ENCODE measurements around the gene DDX17. TPM values are rescaled to one million over a fixed set of nuclear protein-coding genes. Genes with fewer than 3 reads are reported as not detected.
A peak's percentile ranks its signal among the peaks of the same experiment; 100 is the strongest.

The DDX17 gene
- total and polyA plus RNA-seq, 2 donors (not counting 1 experiment from before 2014, with no cell fraction given) = 325 to 362 TPM

DNA sequence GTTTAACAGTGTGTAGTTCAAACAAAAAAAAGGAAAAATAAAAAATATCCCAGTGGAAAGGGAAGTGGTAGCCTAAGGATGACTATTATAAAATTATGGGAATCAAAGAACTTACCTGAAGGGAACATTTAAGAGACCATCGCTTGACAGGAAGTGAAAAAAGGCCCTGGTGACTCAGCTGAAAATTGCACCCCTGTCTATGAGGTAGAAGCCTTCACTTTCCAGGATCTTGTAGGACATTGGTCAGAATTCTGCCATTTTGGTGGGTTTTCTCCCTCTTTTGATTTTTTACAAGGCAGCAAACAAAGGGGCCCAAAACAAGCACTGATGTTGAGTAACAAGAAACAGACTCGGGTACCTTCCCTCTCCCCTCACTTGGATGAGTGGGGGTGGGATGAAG lies 15.6 kb downstream of the DDX17 start:
- no peak for DNase-seq (ENCODE audit: low read depth in 2 of 2)
- Histone ChIP-seq H3K9me3 (ENCODE audit: control insufficient read depth, insufficient read depth, low read depth, low read length) (no peaks in the 10 kb centered on the region), H3K79me2 (ENCODE audit: control insufficient read depth, insufficient read depth, low read length) (peaks cover 30% of the 10 kb centered on the region), H3K27me3 (ENCODE audit: control insufficient read depth, insufficient read depth, low read length) (no peaks in the 10 kb centered on the region), H3K4me3 (replicated peaks in 1 of 4; ENCODE audit: control extremely low read depth in 1 of 4, insufficient read depth in 1 of 4, low read depth in 3 of 4, low read length in 4 of 4) (no peak overlapping the region), H3K36me3 (ENCODE audit: control insufficient read depth, insufficient read depth, low read length) (peaks cover 31% of the 10 kb centered on the region), H3K9ac (ENCODE audit: insufficient read depth, low read length) (no peak overlapping the region), H3K4me2 (ENCODE audit: extremely low read depth, insufficient read depth, low read length) (no peak overlapping the region), H3K4me1 (ENCODE audit: control insufficient read depth, extremely low read depth, insufficient read depth, low read length) (peaks cover 25% of the 10 kb centered on the region), H3K27ac (ENCODE audit: insufficient read depth, low read length) (peak overlapping the region; percentile 48), H4K20me1 (ENCODE audit: control insufficient read depth, extremely low read depth, insufficient read depth, low read length) (no peaks in the 10 kb centered on the region), H2AFZ (ENCODE audit: low read length) (no peak overlapping the region)
- TF ChIP-seq, protein P1, sequence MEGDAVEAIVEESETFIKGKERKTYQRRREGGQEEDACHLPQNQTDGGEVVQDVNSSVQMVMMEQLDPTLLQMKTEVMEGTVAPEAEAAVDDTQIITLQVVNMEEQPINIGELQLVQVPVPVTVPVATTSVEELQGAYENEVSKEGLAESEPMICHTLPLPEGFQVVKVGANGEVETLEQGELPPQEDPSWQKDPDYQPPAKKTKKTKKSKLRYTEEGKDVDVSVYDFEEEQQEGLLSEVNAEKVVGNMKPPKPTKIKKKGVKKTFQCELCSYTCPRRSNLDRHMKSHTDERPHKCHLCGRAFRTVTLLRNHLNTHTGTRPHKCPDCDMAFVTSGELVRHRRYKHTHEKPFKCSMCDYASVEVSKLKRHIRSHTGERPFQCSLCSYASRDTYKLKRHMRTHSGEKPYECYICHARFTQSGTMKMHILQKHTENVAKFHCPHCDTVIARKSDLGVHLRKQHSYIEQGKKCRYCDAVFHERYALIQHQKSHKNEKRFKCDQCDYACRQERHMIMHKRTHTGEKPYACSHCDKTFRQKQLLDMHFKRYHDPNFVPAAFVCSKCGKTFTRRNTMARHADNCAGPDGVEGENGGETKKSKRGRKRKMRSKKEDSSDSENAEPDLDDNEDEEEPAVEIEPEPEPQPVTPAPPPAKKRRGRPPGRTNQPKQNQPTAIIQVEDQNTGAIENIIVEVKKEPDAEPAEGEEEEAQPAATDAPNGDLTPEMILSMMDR (conservative IDR thresholded peaks at IDR 0.05 in 1 of 2, IDR thresholded peaks at IDR 0.05 in 1 of 2; ENCODE audit: low read depth in 1 of 2, low read length in 2 of 2) = no peak
- no peak for TF ChIP-seq EZH2 (IDR thresholded peaks at IDR 0.05; ENCODE audit: low read length, missing control alignments)

DNA sequence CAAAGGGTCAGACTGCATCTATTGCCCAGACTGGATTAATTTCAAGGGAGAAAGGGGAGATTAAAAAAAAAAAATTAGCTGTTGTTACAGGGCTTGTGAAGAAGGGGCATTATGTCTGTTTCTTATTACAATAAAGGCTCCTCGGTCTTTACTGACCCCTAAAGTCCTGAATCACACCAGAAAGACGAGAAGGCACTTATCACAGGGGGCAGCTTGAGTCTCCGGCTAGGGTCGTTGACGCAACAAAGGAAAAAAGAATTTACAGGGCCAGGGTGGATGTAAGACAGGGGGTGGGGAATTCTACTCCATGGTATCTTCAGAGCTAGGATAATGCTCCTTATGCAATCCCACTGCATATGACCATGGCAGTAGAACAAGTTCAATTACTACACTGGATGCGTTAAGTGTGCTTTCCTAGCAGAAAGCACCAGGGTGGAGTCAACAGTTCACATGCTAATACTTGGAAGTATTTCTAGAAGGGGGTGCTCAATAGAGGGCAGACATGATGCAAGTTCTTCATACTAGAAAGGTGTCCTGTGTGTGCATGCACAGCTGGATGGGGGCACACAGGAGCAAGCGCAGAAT lies 16.5 kb downstream of the DDX17 start:
- no peak overlapping the region for H3K4me2 ChIP-seq (ENCODE audit: extremely low read depth, insufficient read depth, low read length)

DNA sequence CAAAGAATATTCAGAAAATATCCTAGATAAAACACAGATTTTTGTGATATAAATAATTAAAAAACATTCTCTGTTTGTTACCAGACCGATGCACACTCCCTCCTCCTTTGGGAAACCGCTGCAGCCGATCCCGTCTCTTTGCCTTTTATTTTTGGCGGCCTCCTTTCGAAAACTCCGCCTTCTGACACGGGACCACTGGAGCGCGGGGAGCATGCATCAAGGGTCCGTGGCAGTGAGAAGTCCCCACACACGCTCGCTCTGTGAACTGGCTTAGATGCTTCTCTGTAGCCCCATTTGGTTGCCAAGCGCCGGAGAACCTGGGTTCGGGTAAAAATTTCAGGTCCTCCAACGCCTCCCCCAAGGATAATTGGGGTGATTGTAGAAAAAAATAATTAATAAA lies 17.0 kb downstream of the DDX17 start:
- TF ChIP-seq EZH2 (IDR thresholded peaks at IDR 0.05; ENCODE audit: low read length, missing control alignments) = no peak
- TF ChIP-seq, protein P1 (conservative IDR thresholded peaks at IDR 0.05 in 1 of 2, IDR thresholded peaks at IDR 0.05 in 1 of 2; ENCODE audit: low read depth in 1 of 2, low read length in 2 of 2) = no peak
- peaks cover 21% of the 10 kb centered on the region for H3K4me1 ChIP-seq (ENCODE audit: control insufficient read depth, extremely low read depth, insufficient read depth, low read length)
- peaks cover 29% of the 10 kb centered on the region for H3K36me3 ChIP-seq (ENCODE audit: control insufficient read depth, insufficient read depth, low read length)
- H3K9me3 ChIP-seq (ENCODE audit: control insufficient read depth, insufficient read depth, low read depth, low read length) = no peaks in the 10 kb centered on the region
- no peak overlapping the region for H3K4me2 ChIP-seq (ENCODE audit: extremely low read depth, insufficient read depth, low read length)
- H2AFZ ChIP-seq (ENCODE audit: low read length) = no peak overlapping the region
- no peak for DNase-seq (ENCODE audit: low read depth in 2 of 2)
- H3K79me2 ChIP-seq (ENCODE audit: control insufficient read depth, insufficient read depth, low read length) = peaks cover 25% of the 10 kb centered on the region
- H3K27me3 ChIP-seq (ENCODE audit: control insufficient read depth, insufficient read depth, low read length) = no peaks in the 10 kb centered on the region
- no peak overlapping the region for H3K27ac ChIP-seq (ENCODE audit: insufficient read depth, low read length)
- H4K20me1 ChIP-seq (ENCODE audit: control insufficient read depth, extremely low read depth, insufficient read depth, low read length) = no peaks in the 10 kb centered on the region
- no peak overlapping the region for H3K9ac ChIP-seq (ENCODE audit: insufficient read depth, low read length)
- H3K4me3 ChIP-seq (replicated peaks in 1 of 4; ENCODE audit: control extremely low read depth in 1 of 4, insufficient read depth in 1 of 4, low read depth in 3 of 4, low read length in 4 of 4) = no peak overlapping the region

More for the DNA sequence above, 16.5 kb downstream of the DDX17 start:
- Histone ChIP-seq H3K4me3 (replicated peaks in 1 of 4; ENCODE audit: control extremely low read depth in 1 of 4, insufficient read depth in 1 of 4, low read depth in 3 of 4, low read length in 4 of 4) (no peak overlapping the region), H3K79me2 (ENCODE audit: control insufficient read depth, insufficient read depth, low read length) (peaks cover 25% of the 10 kb centered on the region), H3K9me3 (ENCODE audit: control insufficient read depth, insufficient read depth, low read depth, low read length) (no peaks in the 10 kb centered on the region), H3K27me3 (ENCODE audit: control insufficient read depth, insufficient read depth, low read length) (no peaks in the 10 kb centered on the region), H3K27ac (ENCODE audit: insufficient read depth, low read length) (peak overlapping the region; percentile 48), H3K4me1 (ENCODE audit: control insufficient read depth, extremely low read depth, insufficient read depth, low read length) (peaks cover 21% of the 10 kb centered on the region), H3K36me3 (ENCODE audit: control insufficient read depth, insufficient read depth, low read length) (peaks cover 29% of the 10 kb centered on the region), H4K20me1 (ENCODE audit: control insufficient read depth, extremely low read depth, insufficient read depth, low read length) (no peaks in the 10 kb centered on the region), H3K9ac (ENCODE audit: insufficient read depth, low read length) (no peak overlapping the region), H2AFZ (ENCODE audit: low read length) (no peak overlapping the region)
- TF ChIP-seq EZH2 (IDR thresholded peaks at IDR 0.05; ENCODE audit: low read length, missing control alignments) = no peak
- TF ChIP-seq, protein P1 (conservative IDR thresholded peaks at IDR 0.05 in 1 of 2, IDR thresholded peaks at IDR 0.05 in 1 of 2; ENCODE audit: low read depth in 1 of 2, low read length in 2 of 2) = no peak
- DNase-seq (ENCODE audit: low read depth in 2 of 2) = no peak
